GM18499 (cell line): ENCODE data around the gene PAPPA2.
"Not testable (repeated sequence)": the region's sequence is repeated elsewhere in the genome, so short reads cannot be mapped to it uniquely, and the experiment has no call there.

Experiments
- ATAC-seq: cut with Tn5 transposase; IDR thresholded peaks from one replicate; pipeline ENCODE4 v1.9.1; 2021; ENCODE audit warnings: moderate number of reproducible peaks; ENCODE audit not compliant: insufficient read depth, unreplicated experiment

Gene PAPPA2

GRCh38 chr1:176546825-176547224, 83.8 kb downstream of the PAPPA2 start:
- ATAC-seq, result no peak

GRCh38 chr1:176551146-176551545, 88.2 kb downstream of the PAPPA2 start:
- ATAC-seq, result no peak

GRCh38 chr1:176552217-176552991, 89.4 kb downstream of the PAPPA2 start:
- ATAC-seq, result no peak

- ATAC-seq, result no peak
These were observed 90.0 kb downstream of the PAPPA2 start for GRCh38 chr1:176552999-176553398.

GRCh38 chr1:176556288-176556687, 93.3 kb downstream of the PAPPA2 start:
- ATAC-seq, result no peak

GRCh38 chr1:176557543-176558258, 94.7 kb downstream of the PAPPA2 start:
- ATAC-seq, result no peak

GRCh38 chr1:176558561-176558960, 95.6 kb downstream of the PAPPA2 start:
- no peak for ATAC-seq

- ATAC-seq, result no peak
These were observed 96.5 kb downstream of the PAPPA2 start for GRCh38 chr1:176559474-176559873.

- ATAC-seq, result no peak
These were observed 96.9 kb downstream of the PAPPA2 start for GRCh38 chr1:176559878-176560277.

- ATAC-seq, result no peak
These were observed 97.7 kb downstream of the PAPPA2 start for GRCh38 chr1:176560681-176561080.

- not testable (repeated sequence) for ATAC-seq
These were observed 98.8 kb downstream of the PAPPA2 start for GRCh38 chr1:176561761-176562160.

- ATAC-seq, result no peak
These were observed 103.3 kb downstream of the PAPPA2 start for GRCh38 chr1:176566004-176566975.

- no peak for ATAC-seq
These were observed 104.3 kb downstream of the PAPPA2 start for GRCh38 chr1:176567190-176567794.

- ATAC-seq, result no peak
These were observed 105.2 kb downstream of the PAPPA2 start for GRCh38 chr1:176568185-176568584.

GRCh38 chr1:176574756-176575155, 111.8 kb downstream of the PAPPA2 start:
- no peak for ATAC-seq

- no peak for ATAC-seq
These were observed 113.0 kb downstream of the PAPPA2 start for GRCh38 chr1:176575991-176576390.

- ATAC-seq, result no peak
These were observed 113.7 kb downstream of the PAPPA2 start for GRCh38 chr1:176576670-176577069.

- ATAC-seq, result no peak
These were observed 114.7 kb downstream of the PAPPA2 start for GRCh38 chr1:176577646-176578197.

- no peak for ATAC-seq
These were observed 116.1 kb downstream of the PAPPA2 start for GRCh38 chr1:176579087-176579486.

- ATAC-seq, result no peak
These were observed 132.2 kb downstream of the PAPPA2 start for GRCh38 chr1:176595217-176595616.
